ENCODE measurements around the gene BBS9.

DNA sequence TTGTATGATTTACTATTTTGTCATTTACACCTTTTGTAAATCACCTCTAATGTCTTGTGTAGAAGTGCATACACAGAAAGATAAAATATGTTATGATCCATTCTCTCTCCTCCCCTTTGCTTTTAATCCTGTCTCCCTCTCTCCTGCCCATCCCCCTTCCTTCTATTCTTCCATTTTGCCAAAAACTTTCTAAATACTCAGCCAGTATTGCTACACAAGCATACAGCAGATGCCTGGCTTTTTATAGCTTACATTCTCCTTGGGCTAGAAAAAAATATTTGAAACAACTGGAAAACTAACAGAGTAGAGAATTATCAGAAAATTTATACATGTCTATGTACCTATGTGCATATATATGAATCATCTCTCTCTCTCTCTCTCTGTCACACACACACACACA lies 467.3 kb downstream of the BBS9 start:
- TF ChIP-seq, protein P1, sequence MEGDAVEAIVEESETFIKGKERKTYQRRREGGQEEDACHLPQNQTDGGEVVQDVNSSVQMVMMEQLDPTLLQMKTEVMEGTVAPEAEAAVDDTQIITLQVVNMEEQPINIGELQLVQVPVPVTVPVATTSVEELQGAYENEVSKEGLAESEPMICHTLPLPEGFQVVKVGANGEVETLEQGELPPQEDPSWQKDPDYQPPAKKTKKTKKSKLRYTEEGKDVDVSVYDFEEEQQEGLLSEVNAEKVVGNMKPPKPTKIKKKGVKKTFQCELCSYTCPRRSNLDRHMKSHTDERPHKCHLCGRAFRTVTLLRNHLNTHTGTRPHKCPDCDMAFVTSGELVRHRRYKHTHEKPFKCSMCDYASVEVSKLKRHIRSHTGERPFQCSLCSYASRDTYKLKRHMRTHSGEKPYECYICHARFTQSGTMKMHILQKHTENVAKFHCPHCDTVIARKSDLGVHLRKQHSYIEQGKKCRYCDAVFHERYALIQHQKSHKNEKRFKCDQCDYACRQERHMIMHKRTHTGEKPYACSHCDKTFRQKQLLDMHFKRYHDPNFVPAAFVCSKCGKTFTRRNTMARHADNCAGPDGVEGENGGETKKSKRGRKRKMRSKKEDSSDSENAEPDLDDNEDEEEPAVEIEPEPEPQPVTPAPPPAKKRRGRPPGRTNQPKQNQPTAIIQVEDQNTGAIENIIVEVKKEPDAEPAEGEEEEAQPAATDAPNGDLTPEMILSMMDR (IDR thresholded peaks at IDR 0.05; ENCODE audit: low read length): no peak
- TF ChIP-seq EZH2 (optimal IDR thresholded peaks at IDR 0.05; ENCODE audit: low read depth, low read length): no peak
- no peak for TF ChIP-seq EZH2phosphoT487 (IDR thresholded peaks at IDR 0.05; ENCODE audit: low read length)
